Lower lobe of right lung (tissue), 2 donors: ENCODE results near the gene ACE. TPM values are rescaled to one million over a fixed set of nuclear protein-coding genes. Genes with fewer than 3 reads are reported as not detected.

ENCODE experiments used
- ATAC-seq, 2 donors: fragments of 200-7000 bp; cut with Tn5 transposase; one replicate each; pipeline ENCODE4 v1.9.1; 2020 to 2022; ENCODE audit warnings: mild to moderate bottlenecking in 2 of 2, moderate library complexity in 2 of 2
- DNase-seq: peaks from one replicate; pipeline ENCODE4 v3.0.0-alpha.2; 2020
- H3K27ac ChIP-seq: fragments of 200-600 bp; one replicate; pipeline ENCODE4 v1.8.0; 2022
- H3K27me3 ChIP-seq: fragments of 200-600 bp; one replicate; pipeline ENCODE4 v1.8.0; 2022; ENCODE audit warnings: low read depth
- H3K36me3 ChIP-seq: fragments of 200-600 bp; one replicate; pipeline ENCODE4 v1.8.0; 2022; ENCODE audit warnings: mild to moderate bottlenecking
- H3K4me1 ChIP-seq: fragments of 200-600 bp; one replicate; pipeline ENCODE4 v1.8.0; 2022
- H3K4me3 ChIP-seq: fragments of 200-600 bp; one replicate; pipeline ENCODE4 v1.8.0; 2022; ENCODE audit warnings: mild to moderate bottlenecking
- H3K9me3 ChIP-seq: fragments of 200-600 bp; one replicate; pipeline ENCODE4 v1.8.0; 2022
- intact Hi-C: fragments of 100-400 bp; cut with DNase I; formaldehyde crosslinking; loops from one replicate; pipeline ENCODE4 v1.11.0; 2022
- total RNA-seq: library from RNA; stranded (reverse); fragmentation: NEBNext Ultra II Directional; extraction: Animal tissue kit (Norgen Biotek cat#: 25700); gene quantifications from one replicate; pipeline ENCODE4 v1.2.1, GENCODE V29; 2021
- TF ChIP-seq, protein P1 (sequence below): fragments of 200-600 bp; IDR thresholded peaks from one replicate; pipeline ENCODE4 v1.8.0; 2022; ENCODE audit warnings: antibody characterized with exemption, mild to moderate bottlenecking
- donor health status: DM: no; HTN: yes; CAD: no; lungs with severe emphysema.

Gene ACE
- total RNA-seq, 1 donor from 2014 or later, result 90.7 TPM

DNA sequence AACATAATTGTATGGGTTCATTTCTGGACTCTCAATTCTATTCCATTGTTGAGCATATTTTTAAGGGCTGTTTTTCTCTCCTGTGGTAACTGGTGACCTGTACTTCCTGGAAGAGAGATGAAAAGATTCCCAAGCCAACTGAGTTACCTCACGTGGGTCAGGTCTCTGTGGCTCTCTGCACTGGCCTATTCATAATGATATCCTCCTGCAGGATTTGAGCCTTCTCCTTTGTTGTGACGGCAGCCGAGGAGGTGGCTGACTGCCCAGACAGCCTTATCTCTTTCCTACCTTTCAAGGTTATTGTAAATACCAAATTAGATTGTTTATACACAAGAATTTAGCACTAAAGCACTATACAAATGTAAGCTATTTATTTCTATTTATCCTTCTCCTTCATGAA is 2.7 kb upstream of the ACE start:
- ATAC-seq, result peak in 1 of 2 donors; percentile 31
- TF ChIP-seq, protein P1, sequence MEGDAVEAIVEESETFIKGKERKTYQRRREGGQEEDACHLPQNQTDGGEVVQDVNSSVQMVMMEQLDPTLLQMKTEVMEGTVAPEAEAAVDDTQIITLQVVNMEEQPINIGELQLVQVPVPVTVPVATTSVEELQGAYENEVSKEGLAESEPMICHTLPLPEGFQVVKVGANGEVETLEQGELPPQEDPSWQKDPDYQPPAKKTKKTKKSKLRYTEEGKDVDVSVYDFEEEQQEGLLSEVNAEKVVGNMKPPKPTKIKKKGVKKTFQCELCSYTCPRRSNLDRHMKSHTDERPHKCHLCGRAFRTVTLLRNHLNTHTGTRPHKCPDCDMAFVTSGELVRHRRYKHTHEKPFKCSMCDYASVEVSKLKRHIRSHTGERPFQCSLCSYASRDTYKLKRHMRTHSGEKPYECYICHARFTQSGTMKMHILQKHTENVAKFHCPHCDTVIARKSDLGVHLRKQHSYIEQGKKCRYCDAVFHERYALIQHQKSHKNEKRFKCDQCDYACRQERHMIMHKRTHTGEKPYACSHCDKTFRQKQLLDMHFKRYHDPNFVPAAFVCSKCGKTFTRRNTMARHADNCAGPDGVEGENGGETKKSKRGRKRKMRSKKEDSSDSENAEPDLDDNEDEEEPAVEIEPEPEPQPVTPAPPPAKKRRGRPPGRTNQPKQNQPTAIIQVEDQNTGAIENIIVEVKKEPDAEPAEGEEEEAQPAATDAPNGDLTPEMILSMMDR, result no peak
- Histone ChIP-seq H3K9me3 (no peaks in the 10 kb centered on the region), H3K27me3 (peaks cover 22% of the 10 kb centered on the region), H3K4me3 (no peak overlapping the region), H3K36me3 (no peaks in the 10 kb centered on the region), H3K27ac (no peak overlapping the region), H3K4me1 (peaks cover 44% of the 10 kb centered on the region)
- intact Hi-C loops, result no loop called here
- no peak for DNase-seq

DNA sequence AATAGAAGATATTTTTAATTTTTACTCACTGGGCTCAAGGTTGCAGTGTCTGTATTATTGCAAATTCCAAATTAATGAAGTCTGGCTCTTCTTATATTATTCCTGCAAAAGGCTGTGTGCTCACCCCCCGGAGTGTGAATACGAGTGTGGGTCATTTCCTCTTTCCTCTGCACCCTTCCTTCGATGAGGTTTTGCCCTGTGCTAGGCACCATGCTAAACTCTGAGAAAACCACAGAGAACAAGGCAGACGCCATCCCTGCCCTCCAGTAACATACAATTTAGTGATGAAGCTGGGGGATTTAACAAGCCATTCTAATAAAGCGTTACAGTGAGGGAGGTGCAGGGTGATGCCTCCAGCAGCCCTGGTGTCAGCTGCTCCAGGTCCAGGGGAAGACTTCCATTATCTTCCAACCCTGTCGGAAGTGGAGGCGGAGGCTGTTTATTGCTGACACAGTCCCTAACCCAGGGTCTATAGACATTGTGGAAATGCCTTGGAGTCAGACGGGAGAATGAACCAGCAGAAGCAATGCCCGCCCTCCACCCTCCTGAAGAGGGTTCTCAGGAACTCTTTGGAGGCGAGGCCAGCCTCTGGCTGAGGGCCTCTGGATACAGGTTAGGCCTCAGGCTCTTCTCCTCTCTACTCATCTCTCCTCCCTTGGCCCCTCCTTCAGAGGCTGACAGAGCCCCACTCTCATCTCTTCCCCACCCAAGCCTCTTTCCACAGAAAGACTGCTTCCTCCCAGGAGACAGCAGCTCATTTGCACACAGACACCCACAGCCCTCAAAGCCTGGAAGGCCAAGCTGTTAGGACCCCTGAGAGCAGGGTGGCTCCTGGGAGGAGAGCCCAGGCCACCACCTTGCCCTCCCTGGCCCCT is 2.0 kb upstream of the ACE start:
- Histone ChIP-seq H3K4me1 (peaks cover 50% of the 10 kb centered on the region), H3K9me3 (no peaks in the 10 kb centered on the region), H3K4me3 (no peak overlapping the region), H3K27ac (peak overlapping the region; percentile 8), H3K36me3 (no peaks in the 10 kb centered on the region), H3K27me3 (peaks cover 25% of the 10 kb centered on the region)
- ATAC-seq (no peak), DNase-seq (no peak)
- TF ChIP-seq, protein P1, result no peak
- intact Hi-C loops, result no loop called here

DNA sequence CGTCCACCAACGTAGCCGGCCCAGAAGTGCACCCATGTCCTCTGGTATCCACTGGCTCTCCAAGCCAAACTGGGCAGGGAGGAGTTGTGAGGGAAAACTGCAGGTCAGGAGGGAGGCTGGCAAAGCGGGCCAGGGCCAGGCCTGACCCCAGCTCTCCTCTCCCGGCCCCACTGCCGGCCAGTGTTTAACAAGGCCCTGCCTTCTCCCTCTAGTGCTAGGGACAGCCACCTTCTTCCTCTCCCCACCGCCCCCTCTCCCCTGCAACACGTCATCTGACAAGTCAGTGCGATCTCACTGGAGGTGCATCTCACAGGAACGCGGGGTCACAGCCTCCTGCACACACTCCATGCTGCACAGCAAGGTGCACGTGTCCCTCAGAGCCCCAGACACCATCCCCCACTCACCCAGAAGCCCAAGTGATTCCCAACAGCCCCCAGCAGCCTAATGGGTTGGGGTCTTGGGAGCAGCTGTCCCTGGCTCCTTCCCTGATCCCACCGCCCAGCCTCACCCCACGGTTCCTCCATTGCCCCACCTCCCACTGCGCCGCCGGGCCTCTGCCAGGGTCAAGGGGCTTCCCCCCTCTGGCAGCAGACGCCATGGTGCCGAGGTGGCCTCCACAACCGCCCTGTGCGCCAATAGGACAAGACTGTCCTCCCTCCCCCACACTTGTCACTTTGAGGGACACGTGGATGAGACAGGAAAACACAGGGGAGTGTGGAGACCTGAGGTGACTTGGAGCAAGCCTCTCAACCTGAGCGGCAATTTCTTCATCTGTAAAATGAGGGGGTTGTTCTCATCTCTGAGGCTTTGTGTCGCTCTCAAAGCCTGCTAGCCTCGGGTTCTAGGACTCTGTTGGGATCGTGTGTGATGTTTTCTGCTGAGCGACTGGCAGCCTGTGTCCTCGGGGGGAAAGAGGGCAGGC is 1.1 kb upstream of the ACE start:
- no peaks in the 10 kb centered on the region for H3K9me3 ChIP-seq
- H3K36me3 ChIP-seq, result no peaks in the 10 kb centered on the region
- DNase-seq, result no peak
- TF ChIP-seq, protein P1, result no peak
- peak overlapping the region; percentile 61 for H3K4me3 ChIP-seq
- peaks cover 57% of the 10 kb centered on the region for H3K4me1 ChIP-seq
- intact Hi-C loops, result no loop called here
- peaks cover 25% of the 10 kb centered on the region for H3K27me3 ChIP-seq
- peak overlapping the region; percentile 49 for H3K27ac ChIP-seq
- ATAC-seq, result no peak

DNA sequence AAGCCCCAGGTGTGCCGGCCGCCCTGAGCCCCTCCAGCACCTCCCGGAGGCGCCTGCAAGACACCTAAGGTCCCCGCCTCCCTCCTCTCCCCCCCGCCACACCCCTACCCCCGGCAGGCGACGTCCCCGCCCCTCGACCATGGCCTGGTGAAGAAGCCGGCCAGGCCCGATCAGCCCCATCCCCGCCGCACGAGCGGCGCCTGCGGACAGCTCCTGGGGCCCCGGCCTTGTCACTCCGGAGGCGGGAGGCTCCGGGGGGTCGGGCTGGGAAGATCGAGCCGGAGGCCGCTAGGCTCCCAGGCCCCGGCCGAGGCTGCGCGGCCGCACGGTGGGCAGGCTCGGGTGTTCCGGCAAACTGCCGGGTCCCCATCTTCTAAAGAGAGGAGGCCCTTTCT is 405 bp upstream of the ACE start:
- intact Hi-C loops, result no loop called here
- H3K4me1 ChIP-seq, result peaks cover 61% of the 10 kb centered on the region
- H3K27me3 ChIP-seq, result peaks cover 25% of the 10 kb centered on the region
- no peaks in the 10 kb centered on the region for H3K36me3 ChIP-seq
- H3K27ac ChIP-seq, result peak overlapping the region; percentile 49
- peak overlapping the region; percentile 61 for H3K4me3 ChIP-seq
- H3K9me3 ChIP-seq, result no peaks in the 10 kb centered on the region
- DNase-seq, result no peak
- TF ChIP-seq, protein P1, result no peak
- ATAC-seq, result peak in 1 of 2 donors; percentile 13
